ENCODE measurements around the gene DPP6. TPM values are rescaled to one million over a fixed set of nuclear protein-coding genes. Genes with fewer than 3 reads are reported as not detected.

The DPP6 gene
- total RNA-seq, 1 experiment from 2014 or later, result not detected

DNA sequence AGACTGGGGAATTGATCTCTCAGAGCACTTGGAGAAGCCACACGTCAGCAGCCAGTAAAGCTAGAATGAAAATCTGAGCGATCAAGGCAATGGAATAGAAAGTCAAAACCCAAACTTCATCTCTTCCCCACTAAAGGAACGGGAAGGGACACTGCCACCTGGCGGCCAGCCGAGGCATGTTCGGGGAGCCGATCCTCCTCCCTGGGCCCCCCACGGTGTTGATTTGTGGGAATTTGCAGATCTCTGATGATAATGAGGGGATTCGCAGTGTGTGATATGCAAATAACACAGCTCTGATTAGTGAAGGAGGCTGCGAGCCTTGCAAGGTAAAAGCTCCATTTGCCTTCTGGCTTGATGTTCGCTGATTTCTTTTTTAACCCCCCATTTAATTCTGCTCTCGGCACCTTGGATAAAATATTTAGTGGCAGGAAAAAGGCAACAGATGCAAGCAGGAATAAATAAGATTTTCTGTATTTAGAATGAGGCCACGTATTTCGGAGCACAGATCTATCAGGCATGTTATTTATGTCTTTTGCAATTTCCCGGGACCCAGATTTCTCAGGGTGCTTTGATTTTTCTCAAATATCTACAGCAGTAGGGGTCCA, 692.2 kb downstream of the DPP6 start:
- Mint-ChIP-seq H3K4me1 (no peaks in the 10 kb centered on the region), H3K27ac (no peak overlapping the region), H3K36me3 (peaks cover 71% of the 10 kb centered on the region), H3K4me3 (no peak overlapping the region), H3K27me3 (ENCODE audit: low read depth) (peaks cover 6% of the 10 kb centered on the region), H3K9me3 (peaks cover 84% of the 10 kb centered on the region)
- POLR2A ChIA-PET, result no interaction called here
- CTCF ChIA-PET, result no interaction called here
- ATAC-seq (no peak), DNase-seq (ENCODE audit: low spot score) (peak; percentile 56)
- no peak for TF ChIP-seq ZBTB21 (CRISPR knock-in tag; IDR thresholded peaks at IDR 0.05; ENCODE audit: borderline replicate concordance)
- no peak for TF ChIP-seq AFF4 (CRISPR knock-in tag; IDR thresholded peaks at IDR 0.05; ENCODE audit: borderline replicate concordance)
- TF ChIP-seq, protein P1, sequence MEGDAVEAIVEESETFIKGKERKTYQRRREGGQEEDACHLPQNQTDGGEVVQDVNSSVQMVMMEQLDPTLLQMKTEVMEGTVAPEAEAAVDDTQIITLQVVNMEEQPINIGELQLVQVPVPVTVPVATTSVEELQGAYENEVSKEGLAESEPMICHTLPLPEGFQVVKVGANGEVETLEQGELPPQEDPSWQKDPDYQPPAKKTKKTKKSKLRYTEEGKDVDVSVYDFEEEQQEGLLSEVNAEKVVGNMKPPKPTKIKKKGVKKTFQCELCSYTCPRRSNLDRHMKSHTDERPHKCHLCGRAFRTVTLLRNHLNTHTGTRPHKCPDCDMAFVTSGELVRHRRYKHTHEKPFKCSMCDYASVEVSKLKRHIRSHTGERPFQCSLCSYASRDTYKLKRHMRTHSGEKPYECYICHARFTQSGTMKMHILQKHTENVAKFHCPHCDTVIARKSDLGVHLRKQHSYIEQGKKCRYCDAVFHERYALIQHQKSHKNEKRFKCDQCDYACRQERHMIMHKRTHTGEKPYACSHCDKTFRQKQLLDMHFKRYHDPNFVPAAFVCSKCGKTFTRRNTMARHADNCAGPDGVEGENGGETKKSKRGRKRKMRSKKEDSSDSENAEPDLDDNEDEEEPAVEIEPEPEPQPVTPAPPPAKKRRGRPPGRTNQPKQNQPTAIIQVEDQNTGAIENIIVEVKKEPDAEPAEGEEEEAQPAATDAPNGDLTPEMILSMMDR (IDR thresholded peaks at IDR 0.05), result peak; percentile 64
- TF ChIP-seq ZNF138 (CRISPR knock-in tag; conservative IDR thresholded peaks at IDR 0.05), result no peak

GRCh38 chr7:154744861-154745258, 692.7 kb downstream of the DPP6 start:
- Mint-ChIP-seq H3K36me3 (peaks cover 68% of the 10 kb centered on the region), H3K4me3 (no peak overlapping the region), H3K4me1 (no peaks in the 10 kb centered on the region), H3K27ac (no peak overlapping the region), H3K27me3 (ENCODE audit: low read depth) (peaks cover 6% of the 10 kb centered on the region), H3K9me3 (peaks cover 79% of the 10 kb centered on the region)
- TF ChIP-seq, protein P2, sequence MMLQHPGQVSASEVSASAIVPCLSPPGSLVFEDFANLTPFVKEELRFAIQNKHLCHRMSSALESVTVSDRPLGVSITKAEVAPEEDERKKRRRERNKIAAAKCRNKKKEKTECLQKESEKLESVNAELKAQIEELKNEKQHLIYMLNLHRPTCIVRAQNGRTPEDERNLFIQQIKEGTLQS (CRISPR knock-in tag; conservative IDR thresholded peaks at IDR 0.05), result no peak
- TF ChIP-seq JUN (CRISPR knock-in tag; IDR thresholded peaks at IDR 0.05) (no peak), SMAD3 (CRISPR knock-in tag; IDR thresholded peaks at IDR 0.05; ENCODE audit: borderline replicate concordance) (no peak), FOXP1 (CRISPR knock-in tag; IDR thresholded peaks at IDR 0.05; ENCODE audit: borderline replicate concordance) (no peak), ZNF121 (CRISPR knock-in tag; IDR thresholded peaks at IDR 0.05) (no peak), TP53 (CRISPR knock-in tag; IDR thresholded peaks at IDR 0.05) (no peak), PREB (CRISPR knock-in tag; IDR thresholded peaks at IDR 0.05; ENCODE audit: borderline replicate concordance) (no peak), RORB (CRISPR knock-in tag; IDR thresholded peaks at IDR 0.05) (no peak)
- TF ChIP-seq, protein P3, sequence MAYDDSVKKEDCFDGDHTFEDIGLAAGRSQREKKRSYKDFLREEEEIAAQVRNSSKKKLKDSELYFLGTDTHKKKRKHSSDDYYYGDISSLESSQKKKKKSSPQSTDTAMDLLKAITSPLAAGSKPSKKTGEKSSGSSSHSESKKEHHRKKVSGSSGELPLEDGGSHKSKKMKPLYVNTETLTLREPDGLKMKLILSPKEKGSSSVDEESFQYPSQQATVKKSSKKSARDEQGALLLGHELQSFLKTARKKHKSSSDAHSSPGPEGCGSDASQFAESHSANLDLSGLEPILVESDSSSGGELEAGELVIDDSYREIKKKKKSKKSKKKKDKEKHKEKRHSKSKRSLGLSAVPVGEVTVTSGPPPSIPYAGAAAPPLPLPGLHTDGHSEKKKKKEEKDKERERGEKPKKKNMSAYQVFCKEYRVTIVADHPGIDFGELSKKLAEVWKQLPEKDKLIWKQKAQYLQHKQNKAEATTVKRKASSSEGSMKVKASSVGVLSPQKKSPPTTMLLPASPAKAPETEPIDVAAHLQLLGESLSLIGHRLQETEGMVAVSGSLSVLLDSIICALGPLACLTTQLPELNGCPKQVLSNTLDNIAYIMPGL (CRISPR knock-in tag; IDR thresholded peaks at IDR 0.05), result no peak
- TF ChIP-seq, protein P4, sequence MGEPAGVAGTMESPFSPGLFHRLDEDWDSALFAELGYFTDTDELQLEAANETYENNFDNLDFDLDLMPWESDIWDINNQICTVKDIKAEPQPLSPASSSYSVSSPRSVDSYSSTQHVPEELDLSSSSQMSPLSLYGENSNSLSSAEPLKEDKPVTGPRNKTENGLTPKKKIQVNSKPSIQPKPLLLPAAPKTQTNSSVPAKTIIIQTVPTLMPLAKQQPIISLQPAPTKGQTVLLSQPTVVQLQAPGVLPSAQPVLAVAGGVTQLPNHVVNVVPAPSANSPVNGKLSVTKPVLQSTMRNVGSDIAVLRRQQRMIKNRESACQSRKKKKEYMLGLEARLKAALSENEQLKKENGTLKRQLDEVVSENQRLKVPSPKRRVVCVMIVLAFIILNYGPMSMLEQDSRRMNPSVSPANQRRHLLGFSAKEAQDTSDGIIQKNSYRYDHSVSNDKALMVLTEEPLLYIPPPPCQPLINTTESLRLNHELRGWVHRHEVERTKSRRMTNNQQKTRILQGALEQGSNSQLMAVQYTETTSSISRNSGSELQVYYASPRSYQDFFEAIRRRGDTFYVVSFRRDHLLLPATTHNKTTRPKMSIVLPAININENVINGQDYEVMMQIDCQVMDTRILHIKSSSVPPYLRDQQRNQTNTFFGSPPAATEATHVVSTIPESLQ (CRISPR knock-in tag; IDR thresholded peaks at IDR 0.05), result no peak
- TF ChIP-seq, protein P5, sequence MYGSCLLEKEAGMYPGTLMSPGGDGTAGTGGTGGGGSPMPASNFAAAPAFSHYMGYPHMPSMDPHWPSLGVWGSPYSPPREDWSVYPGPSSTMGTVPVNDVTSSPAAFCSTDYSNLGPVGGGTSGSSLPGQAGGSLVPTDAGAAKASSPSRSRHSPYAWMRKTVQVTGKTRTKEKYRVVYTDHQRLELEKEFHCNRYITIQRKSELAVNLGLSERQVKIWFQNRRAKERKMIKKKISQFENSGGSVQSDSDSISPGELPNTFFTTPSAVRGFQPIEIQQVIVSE (CRISPR knock-in tag; IDR thresholded peaks at IDR 0.05; ENCODE audit: borderline replicate concordance), result no peak
- ChIA-PET POLR2A (no interaction called here), CTCF (no interaction called here)
- no peak for ATAC-seq
- no peak for DNase-seq (ENCODE audit: low spot score)
